Measurements from ENCODE around the gene THBS2. TPM values are rescaled to one million over a fixed set of nuclear protein-coding genes. Genes with fewer than 3 reads are reported as not detected.

Gene THBS2
- total RNA-seq, 1 donor from 2014 or later: 8.8 TPM

DNA sequence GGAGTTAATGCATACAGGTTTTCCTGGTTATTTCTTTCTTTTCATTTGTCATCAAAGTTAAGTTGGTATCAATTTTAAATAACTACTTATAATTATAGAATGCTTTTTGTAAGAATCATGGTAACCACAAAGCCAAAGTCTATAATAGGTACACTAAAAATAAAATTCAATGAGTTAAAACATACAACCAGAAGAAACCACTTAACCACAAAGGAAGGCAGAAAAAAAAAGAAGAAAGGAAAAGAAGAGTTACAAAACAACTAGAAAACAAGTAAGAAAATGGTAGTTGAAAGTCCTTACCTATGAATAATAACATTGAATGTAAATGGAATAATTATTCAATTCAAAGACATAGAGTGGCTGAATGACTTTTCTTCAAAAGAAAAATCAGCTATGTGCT is 45.6 kb downstream of the THBS2 start:
- Histone ChIP-seq H3K4me1 (no peaks in the 10 kb centered on the region), H3K27ac (no peak overlapping the region), H3K9me3 (peaks cover 11% of the 10 kb centered on the region), H3K4me3 (no peak overlapping the region), H3K36me3 (no peaks in the 10 kb centered on the region), H3K27me3 (ENCODE audit: low read depth) (no peaks in the 10 kb centered on the region)
- DNase-seq (no peak), ATAC-seq (no peak)
- TF ChIP-seq, protein P1, sequence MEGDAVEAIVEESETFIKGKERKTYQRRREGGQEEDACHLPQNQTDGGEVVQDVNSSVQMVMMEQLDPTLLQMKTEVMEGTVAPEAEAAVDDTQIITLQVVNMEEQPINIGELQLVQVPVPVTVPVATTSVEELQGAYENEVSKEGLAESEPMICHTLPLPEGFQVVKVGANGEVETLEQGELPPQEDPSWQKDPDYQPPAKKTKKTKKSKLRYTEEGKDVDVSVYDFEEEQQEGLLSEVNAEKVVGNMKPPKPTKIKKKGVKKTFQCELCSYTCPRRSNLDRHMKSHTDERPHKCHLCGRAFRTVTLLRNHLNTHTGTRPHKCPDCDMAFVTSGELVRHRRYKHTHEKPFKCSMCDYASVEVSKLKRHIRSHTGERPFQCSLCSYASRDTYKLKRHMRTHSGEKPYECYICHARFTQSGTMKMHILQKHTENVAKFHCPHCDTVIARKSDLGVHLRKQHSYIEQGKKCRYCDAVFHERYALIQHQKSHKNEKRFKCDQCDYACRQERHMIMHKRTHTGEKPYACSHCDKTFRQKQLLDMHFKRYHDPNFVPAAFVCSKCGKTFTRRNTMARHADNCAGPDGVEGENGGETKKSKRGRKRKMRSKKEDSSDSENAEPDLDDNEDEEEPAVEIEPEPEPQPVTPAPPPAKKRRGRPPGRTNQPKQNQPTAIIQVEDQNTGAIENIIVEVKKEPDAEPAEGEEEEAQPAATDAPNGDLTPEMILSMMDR (IDR thresholded peaks at IDR 0.05): no peak
- intact Hi-C loops (cut with DNase I): no loop called here

DNA sequence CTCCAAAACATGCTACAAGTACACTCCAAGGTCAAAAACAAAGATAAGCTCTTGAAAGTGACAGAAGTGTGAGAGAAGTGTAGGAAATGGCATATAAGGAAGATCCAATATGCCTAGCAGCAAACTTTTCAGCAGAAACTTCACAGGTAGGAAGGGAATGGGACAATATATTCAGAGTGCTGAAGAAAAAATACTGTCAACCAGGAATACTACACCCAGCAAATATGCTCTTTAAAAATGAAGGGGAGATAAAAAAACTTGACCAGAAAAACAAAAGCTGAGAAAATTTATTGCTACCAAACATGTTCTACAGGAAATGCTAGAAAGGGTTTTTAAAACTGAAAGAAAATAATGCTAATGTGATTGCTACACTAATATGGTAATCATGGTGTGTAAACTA is 46.2 kb downstream of the THBS2 start:
- DNase-seq (no peak), ATAC-seq (no peak)
- Histone ChIP-seq H3K4me1 (no peaks in the 10 kb centered on the region), H3K36me3 (no peaks in the 10 kb centered on the region), H3K4me3 (no peak overlapping the region), H3K9me3 (peaks cover 11% of the 10 kb centered on the region), H3K27ac (no peak overlapping the region), H3K27me3 (ENCODE audit: low read depth) (no peaks in the 10 kb centered on the region)
- intact Hi-C loops (cut with DNase I): no loop called here
- TF ChIP-seq, protein P1 (IDR thresholded peaks at IDR 0.05): no peak

DNA sequence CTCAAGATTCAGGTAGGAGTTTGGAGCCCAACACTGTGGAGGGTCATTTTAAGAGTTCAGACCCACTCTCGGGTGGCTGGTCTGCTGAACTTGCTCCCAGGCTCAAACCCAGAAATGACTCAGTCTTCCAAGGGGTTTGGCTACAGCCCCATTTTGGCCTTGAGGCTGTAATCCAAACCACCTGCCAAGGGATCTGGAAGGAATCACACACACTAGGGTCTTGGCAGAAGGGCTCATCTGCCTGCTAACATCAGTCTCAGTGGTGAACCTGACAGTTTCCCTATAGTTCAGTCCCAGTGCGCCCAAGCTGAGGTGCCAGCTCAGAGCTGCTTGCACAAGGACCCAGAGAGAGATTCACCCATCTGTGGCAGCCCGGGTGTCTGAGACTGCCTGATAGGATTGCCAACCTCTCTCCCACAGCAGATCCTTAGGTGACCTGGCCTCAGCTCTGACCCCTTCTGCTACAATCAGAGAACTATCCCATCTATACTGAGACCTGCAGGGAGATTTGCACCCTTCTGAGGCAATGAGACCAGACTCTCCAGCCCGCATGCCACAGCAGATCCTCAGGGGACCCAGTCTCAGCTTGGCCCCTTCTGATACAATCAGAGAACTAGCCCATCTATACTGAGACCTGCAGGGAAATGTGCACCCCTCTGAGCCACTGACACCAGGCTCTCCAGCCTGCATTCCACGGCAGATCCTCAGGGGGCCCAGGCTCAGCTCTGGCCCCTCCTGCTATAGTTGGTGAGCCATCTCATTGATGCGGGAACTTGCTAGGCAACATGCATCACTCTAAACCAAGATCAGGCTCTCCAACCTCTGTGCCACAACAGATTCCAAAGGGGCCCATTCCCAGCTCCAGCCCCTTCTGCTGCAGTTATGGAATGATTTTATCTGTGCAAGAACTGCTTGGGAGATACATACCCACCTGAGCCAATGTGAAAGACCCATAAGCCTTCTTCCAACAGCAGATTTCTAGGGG is 48.2 kb downstream of the THBS2 start:
- Histone ChIP-seq H3K27me3 (ENCODE audit: low read depth) (no peaks in the 10 kb centered on the region), H3K9me3 (peaks cover 11% of the 10 kb centered on the region), H3K4me3 (no peak overlapping the region), H3K4me1 (no peaks in the 10 kb centered on the region), H3K36me3 (no peaks in the 10 kb centered on the region), H3K27ac (no peak overlapping the region)
- DNase-seq: no peak
- intact Hi-C loops (cut with DNase I): no loop called here
- ATAC-seq: peak; percentile 24 to 35
- TF ChIP-seq, protein P1 (IDR thresholded peaks at IDR 0.05): no peak

DNA sequence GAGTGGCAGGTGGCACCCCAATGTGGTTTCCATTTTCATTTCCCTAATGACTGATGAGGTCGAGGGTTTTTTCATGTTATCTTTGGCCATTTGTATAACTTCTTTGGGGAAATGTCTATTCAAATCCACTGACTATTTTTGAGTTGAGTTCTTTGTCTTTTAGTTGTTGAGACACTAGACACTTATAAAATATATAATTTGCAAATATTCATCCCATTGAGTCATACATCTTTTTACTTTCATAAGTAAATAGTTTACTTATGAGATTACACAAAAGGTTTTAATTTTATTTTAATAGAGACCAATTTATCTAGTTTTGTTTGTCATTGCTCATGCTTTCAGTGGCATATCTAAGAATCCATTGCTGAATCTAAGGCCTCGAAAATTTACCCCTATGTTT is 49.5 kb downstream of the THBS2 start:
- H3K27me3 ChIP-seq (ENCODE audit: low read depth): no peaks in the 10 kb centered on the region
- TF ChIP-seq, protein P1 (IDR thresholded peaks at IDR 0.05): no peak
- intact Hi-C loops (cut with DNase I): no loop called here
- no peaks in the 10 kb centered on the region for H3K36me3 ChIP-seq
- no peaks in the 10 kb centered on the region for H3K4me1 ChIP-seq
- H3K4me3 ChIP-seq: no peak overlapping the region
- peaks cover 11% of the 10 kb centered on the region for H3K9me3 ChIP-seq
- H3K27ac ChIP-seq: no peak overlapping the region
- no peak for DNase-seq
- no peak for ATAC-seq

DNA sequence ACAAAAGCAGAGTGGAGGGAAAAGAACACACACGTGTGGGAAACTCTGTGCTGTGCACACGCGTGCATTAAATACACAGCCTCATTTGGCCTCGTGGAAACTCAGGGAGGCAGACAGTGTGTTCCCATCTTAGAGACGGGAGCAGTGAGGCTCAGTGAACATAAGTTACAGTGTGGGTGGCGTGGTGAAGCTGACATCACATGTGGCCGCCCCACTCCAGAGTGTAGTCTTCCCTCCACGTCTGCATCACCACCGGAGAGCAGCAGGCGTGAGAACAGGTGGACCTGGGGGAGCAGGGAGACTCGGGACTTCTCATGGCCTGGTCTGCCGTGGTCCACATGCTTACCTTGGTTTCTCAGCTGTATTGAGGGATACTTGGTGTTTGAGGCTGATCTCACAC is 51.7 kb downstream of the THBS2 start:
- Histone ChIP-seq H3K36me3 (no peaks in the 10 kb centered on the region), H3K4me1 (no peaks in the 10 kb centered on the region), H3K4me3 (no peak overlapping the region), H3K9me3 (peaks cover 3% of the 10 kb centered on the region), H3K27me3 (ENCODE audit: low read depth) (no peaks in the 10 kb centered on the region), H3K27ac (no peak overlapping the region)
- DNase-seq (no peak), ATAC-seq (no peak)
- intact Hi-C loops (cut with DNase I): no loop called here
- TF ChIP-seq, protein P1 (IDR thresholded peaks at IDR 0.05): no peak

Data from lower lobe of right lung (tissue), 2 donors.